ENCODE results near the gene CDNF.
"Not testable (repeated sequence)": the region's sequence is repeated elsewhere in the genome, so short reads cannot be mapped to it uniquely, and the experiment has no call there.

CDNF gene

DNA sequence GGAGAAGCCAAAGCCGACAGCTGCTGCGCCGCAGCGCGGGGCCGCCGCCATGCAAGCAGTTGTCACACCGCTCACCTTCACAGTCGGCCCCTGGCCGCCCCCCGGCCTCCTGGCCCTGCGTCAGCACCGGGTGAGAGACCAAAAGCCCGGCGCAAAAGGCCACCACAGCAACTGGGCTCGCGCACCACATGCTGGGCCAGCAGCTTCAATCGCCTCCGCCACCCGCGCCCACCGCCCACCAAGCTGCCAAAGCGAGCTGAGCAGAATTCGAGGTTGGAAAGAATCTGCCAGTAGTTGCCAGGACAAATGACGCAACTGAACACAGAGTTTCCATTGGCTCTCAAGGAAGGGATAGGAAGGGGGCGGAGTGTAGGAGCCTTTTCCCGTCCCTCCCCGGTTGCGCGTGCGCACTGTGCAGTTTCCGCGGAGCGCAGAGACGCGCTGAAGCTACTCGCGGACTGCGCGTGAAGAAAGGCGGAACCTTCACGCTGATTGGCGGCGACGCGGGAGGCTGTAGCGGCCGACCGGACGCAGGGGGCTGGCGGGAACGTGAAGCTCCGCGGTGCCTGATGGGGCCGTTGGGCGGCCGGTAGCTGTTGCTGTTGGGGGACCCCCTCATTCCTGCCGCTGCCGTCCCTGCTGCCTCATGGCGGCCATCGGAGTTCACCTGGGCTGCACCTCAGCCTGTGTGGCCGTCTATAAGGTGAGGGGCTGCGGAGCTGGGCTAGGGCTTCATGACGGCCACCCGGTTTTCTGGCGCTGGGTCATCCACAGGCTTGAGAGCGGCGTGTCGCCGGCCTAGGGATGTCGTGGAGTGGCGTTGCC is at the start of gene CDNF, which contains the start of the genes HSPA14 and MSANTD7:
Gene CDNF (minus strand): TSS at position 281 of the 825 bp plus-strand sequence. CDS start 91 bp downstream, at position 190.
Gene HSPA14 (plus strand): TSS at position 550 of the 825 bp plus-strand sequence. CDS start 97 bp downstream, at position 647.
Gene MSANTD7 (plus strand): TSS at position 550 of the 825 bp plus-strand sequence. CDS start 3,979 bp downstream, outside the sequence.
- peak; percentile 99 for DNase-seq
- in situ Hi-C loops (cut with HindIII; ENCODE audit: low pct_ligation_motif_present, low pct_unique_long_range_greater_than_20kb, low sequenced_read_pairs), result no loop called here

DNA sequence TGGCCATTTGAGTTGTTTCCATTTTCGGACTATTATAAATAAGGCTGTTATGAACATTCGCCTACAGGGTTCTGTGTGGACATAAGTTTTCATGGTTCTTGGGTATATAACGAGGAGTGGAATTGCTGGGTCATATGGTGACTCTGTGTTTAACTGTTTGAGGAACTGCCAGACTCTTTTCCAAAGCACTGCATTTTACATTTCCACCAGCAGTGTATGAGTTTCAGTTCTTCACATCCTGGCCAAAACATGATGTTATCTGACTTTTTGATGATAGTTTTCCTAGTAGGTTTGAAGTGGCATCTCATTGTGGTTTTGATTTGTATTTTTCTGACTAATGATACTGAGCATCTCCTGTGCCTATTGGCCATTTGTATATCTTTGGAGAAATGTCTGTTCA is 46.2 kb upstream of the CDNF start:
- in situ Hi-C loops (cut with HindIII; ENCODE audit: low pct_ligation_motif_present, low pct_unique_long_range_greater_than_20kb, low sequenced_read_pairs), result no loop called here
- DNase-seq, result no peak

DNA sequence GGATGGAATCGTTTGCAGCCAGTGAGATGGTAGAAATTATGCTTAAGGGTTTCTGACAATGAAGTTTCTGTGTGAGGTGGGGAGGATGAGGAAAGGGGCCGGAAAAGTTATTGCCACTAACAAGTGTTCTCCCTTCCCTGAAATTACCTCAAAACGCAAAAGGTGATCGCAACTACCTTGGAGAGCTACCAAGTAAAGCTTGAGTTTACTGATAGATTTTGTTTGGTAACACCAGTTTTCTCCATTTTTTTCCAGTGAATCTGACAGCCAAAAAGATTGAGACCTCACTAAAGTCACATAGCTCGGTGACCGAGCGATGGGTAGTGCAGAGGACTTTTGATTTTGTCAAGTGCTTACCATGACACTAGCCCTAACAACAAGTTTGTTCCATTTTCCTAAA is 42.4 kb upstream of the CDNF start:
- in situ Hi-C loops (cut with HindIII; ENCODE audit: low pct_ligation_motif_present, low pct_unique_long_range_greater_than_20kb, low sequenced_read_pairs), result no loop called here
- peak; percentile 19 for DNase-seq

DNA sequence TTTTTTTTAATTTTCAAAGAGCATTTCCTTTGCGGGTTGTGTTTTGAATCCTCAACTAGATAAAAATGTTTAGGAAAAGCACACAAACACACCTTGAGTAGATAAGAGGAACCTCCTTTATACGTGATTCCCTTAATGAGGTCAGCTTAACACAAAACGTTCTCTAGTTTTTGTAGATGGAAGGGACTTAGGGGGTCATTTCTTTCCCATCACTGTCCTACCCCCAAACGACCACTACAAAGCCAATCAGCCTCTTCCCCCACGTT is 42.0 kb upstream of the CDNF start:
- no peak for DNase-seq
- in situ Hi-C loops (cut with HindIII; ENCODE audit: low pct_ligation_motif_present, low pct_unique_long_range_greater_than_20kb, low sequenced_read_pairs), result no loop called here

DNA sequence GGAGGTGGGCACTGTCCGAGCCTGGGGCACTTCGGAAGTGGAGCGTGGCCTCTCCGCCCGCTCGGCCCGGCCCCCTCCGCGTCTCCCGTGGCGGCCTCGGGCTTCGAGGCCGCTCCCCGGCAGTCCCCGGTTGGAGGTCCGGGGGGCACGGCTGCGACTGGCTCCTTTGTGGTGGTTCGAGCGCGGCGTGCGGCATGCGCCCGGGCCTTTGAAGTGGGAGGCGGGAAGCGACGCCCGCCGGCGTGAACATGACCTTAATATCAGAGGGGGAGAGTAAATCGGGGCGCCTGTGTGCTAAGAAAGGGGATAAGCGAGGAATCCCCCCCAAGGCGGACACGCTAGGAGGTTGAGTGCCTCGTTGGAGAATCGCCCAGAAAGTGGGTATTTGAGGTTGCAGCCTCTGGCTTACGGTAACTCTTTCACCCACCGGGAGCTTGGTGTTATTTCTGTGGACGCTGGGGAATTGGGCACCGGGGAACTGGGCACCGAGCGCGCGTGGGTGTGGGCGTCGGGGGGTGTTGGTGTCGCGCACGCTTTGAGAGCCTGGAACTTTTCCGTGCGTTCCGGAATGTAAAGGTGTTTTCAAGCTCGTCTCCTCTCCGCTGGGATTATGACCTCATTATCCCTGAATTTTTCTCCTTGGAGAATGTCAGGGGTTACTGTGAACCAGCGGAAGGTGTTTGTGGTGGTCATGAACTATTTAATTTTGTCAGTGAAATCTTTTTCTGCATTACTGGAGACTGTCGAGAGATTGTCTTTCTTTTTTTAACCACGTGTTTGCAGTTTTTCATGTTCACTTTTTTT is 41.5 kb upstream of the CDNF start:
- in situ Hi-C loops (cut with HindIII; ENCODE audit: low pct_ligation_motif_present, low pct_unique_long_range_greater_than_20kb, low sequenced_read_pairs), result no loop called here
- peak; percentile 40 for DNase-seq

DNA sequence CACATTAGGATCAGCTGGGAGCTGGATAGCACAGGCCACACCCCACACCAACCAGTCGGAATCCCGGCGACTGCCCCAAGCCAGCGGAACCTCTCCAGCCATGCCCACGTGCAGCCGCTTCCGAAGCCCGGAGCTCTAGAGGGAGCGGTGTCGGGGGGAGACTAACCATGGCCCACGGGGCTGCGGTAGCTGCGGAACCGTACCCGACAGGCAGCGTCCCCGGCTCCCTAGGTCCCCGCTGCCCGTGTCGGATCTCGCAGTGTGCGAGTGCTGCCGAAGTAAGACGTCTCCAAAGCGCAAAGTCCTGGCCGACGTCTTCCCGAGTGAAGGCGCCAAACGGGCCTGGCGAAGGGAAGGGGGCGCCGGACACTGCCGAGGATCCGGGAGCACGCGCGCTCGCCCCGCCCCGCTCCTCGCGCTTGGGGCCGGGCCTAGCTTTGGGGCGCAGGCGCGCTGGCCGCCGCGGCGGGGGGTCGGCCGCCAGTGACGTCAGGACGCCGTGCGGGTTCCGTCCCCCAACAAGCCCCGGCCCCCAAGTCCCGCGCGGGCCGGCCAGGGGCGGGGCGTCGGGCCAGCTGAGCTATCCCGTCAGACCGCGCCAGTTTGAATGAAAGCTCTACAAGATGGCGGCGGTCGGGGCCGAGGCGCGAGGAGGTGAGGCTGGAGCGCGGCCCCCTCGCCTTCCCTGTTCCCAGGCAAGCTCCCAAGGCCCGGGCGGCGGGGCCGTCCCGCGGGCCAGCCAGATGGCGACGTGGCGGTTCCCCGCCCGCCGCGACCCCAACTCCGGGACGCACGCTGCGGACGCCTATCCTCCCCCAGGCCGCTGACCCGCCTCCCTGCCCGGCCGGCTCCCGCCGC is 40.7 kb upstream of the CDNF start, which contains the start of gene SUV39H2:
Gene SUV39H2 (plus strand): TSS at position 601 of the 858 bp plus-strand sequence. CDS start 23 bp downstream, at position 624.
- in situ Hi-C loops (cut with HindIII; ENCODE audit: low pct_ligation_motif_present, low pct_unique_long_range_greater_than_20kb, low sequenced_read_pairs), result no loop called here
- peak; percentile 92 for DNase-seq

DNA sequence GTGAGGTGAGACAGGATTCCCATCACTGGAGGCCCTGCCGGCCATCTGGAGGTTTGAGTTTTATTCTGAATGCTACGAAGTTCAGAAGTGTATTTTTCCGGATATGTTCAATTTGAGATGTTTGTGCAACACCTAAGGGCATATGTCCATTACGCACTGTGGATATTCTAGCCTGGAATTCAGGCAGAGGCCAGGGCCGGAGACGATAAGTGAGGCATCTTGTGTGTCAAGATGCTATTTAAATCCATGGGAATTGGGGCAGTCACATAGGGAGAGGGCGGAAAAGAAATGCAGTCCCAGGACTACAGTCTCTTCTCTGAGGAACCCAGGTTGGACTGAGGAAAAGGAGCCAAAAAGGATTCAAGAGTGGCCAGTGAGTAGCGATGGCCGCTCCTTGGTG is 38.9 kb upstream of the CDNF start:
- DNase-seq, result no peak
- in situ Hi-C loops (cut with HindIII; ENCODE audit: low pct_ligation_motif_present, low pct_unique_long_range_greater_than_20kb, low sequenced_read_pairs), result no loop called here

DNA sequence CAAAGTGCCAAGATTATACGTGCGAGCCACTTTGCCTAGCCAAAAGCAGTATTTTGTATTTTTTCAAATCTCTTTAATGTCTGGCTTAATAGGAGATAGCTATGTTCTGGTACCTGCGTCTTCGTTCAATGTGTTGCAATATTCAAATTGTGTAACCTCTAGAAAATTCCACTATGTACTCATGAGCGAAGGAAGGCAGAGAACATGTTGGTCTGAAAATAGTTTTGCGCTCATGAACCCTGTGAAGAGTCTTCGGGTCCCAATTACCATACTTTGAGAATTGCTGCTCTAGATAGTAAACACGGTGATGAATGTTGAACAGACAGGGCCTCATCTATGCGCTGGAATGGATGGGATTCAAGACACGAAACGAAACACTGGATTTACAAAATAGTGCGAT is 38.1 kb upstream of the CDNF start:
- no peak for DNase-seq
- in situ Hi-C loops (cut with HindIII; ENCODE audit: low pct_ligation_motif_present, low pct_unique_long_range_greater_than_20kb, low sequenced_read_pairs), result no loop called here

DNA sequence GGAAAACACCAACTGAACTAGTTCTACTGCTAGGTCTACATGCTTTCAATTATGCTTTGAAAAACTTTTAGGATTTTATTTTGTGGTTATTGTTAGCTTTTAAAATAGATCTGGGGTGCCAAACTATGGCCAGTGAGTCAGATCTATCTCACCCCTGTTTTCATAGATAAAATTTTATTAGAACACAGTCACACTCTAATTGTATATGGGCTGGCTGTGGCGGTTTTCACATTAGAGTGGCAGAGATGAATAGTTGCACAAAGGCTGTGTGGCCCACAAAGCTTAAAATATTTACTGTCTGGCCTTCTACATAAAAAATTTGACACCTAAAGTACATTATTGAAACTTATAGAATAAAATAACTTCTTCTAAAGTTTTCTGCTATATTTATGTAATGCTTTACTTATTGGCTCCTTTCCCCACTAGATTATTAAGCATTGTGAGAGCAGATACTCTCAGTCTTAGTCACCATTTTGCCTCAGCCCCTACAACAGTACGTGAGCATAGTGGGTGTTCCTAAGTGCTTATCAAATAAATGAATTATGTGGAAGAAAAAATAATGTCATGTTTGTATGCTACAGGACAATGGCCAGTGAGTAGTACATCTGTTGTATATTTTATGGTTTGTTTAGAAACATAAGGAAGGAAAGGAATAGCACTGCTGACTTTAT is 35.4 kb upstream of the CDNF start:
- peak; percentile 25 for DNase-seq
- in situ Hi-C loops (cut with HindIII; ENCODE audit: low pct_ligation_motif_present, low pct_unique_long_range_greater_than_20kb, low sequenced_read_pairs), result no loop called here

DNA sequence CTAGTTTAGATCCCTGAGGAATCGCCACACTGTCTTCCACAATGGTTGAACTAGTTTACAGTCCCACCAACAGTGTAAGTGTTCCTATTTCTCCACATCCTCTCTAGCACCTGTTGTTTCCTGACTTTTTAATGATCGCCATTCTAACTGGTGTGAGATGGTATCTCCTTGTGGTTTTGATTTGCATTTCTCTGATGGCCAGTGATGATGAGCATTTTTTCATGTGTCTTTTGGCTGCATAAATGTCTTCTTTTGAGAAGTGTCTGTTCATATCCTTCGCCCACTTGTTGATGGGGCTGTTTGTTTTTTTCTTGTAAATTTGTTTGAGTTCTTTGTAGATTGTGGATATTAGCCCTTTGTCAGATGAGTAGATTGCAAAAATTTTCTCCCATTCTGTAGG is 27.0 kb upstream of the CDNF start:
- in situ Hi-C loops (cut with HindIII; ENCODE audit: low pct_ligation_motif_present, low pct_unique_long_range_greater_than_20kb, low sequenced_read_pairs); DNase-seq: not testable (repeated sequence)

DNA sequence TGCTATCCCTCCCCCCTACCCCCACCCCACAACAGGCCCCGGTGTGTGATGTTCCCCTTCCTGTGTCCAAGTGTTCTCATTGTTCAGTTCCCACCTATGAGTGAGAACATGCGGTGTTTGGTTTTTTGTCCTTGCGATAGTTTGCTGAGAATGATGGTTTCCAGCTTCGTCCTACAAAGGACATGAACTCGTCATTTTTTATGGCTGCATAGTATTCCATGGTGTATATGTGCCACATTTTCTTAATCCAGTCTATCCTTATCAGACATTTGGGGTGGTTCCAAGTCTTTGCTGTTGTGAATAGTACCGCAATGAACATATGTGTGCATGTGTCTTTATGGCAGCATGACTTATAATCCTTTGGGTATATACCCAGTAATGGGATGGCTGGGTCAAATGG is 26.6 kb upstream of the CDNF start:
- DNase-seq; in situ Hi-C loops (cut with HindIII; ENCODE audit: low pct_ligation_motif_present, low pct_unique_long_range_greater_than_20kb, low sequenced_read_pairs): not testable (repeated sequence)

DNA sequence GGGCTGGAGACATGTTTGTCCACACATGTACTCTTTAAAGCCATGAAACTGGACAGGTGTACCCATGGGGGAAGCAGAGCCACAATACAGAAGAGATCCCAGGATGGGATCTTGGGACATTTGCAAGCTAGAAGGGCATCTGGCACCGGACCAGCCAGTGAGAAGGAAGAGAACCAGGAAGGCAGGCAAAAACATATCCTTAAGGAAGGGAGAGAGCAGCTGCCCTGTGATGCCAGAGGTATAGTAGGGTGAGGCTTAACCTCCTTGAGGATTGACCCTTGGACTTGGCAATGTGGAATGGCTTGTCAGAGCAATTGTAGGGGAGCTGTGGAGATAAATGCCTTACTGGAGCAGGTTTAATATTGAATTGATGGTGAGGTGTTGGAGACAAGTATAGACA is 23.0 kb upstream of the CDNF start:
- in situ Hi-C loops (cut with HindIII; ENCODE audit: low pct_ligation_motif_present, low pct_unique_long_range_greater_than_20kb, low sequenced_read_pairs), result no loop called here
- DNase-seq, result no peak

DNA sequence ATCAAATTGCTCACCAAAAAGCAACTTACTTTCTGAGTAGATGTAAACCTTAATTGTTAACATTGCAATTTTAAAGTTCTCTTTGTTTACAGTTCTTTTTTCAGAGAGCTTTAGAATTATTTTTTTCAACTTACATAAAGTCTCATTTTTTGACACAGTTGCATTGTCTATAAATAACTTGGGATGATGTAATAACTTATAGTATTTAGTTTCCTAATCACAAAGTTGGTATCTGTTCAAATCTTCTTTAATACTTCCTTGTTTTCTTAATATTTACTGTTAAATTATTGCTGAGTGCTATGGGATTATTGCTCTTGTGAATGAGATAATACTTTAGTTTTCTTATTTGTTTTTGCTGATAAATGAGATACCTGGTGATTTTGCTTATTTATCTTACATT is 21.9 kb upstream of the CDNF start:
- DNase-seq, result no peak
- in situ Hi-C loops (cut with HindIII; ENCODE audit: low pct_ligation_motif_present, low pct_unique_long_range_greater_than_20kb, low sequenced_read_pairs), result no loop called here

DNA sequence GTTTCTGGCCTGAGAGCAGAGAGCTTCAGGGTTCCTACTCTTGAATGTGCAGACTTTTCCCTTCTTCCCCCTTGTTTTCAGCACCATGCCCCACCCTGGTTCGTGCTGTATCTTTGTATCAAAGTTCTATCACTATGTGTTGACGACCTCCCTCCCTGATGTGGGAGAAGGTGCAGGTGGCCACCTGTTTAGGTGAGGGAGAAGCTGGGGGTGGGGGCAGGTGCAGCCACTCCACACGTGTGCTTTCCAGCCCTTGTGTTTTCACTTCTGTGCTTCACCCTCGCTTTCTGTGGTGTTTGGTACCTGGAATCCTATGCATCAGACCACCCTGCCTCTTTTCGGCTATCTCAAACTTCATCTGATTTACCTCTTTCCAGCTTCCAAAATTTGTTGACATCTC is 21.2 kb upstream of the CDNF start:
- in situ Hi-C loops (cut with HindIII; ENCODE audit: low pct_ligation_motif_present, low pct_unique_long_range_greater_than_20kb, low sequenced_read_pairs), result no loop called here
- no peak for DNase-seq

DNA sequence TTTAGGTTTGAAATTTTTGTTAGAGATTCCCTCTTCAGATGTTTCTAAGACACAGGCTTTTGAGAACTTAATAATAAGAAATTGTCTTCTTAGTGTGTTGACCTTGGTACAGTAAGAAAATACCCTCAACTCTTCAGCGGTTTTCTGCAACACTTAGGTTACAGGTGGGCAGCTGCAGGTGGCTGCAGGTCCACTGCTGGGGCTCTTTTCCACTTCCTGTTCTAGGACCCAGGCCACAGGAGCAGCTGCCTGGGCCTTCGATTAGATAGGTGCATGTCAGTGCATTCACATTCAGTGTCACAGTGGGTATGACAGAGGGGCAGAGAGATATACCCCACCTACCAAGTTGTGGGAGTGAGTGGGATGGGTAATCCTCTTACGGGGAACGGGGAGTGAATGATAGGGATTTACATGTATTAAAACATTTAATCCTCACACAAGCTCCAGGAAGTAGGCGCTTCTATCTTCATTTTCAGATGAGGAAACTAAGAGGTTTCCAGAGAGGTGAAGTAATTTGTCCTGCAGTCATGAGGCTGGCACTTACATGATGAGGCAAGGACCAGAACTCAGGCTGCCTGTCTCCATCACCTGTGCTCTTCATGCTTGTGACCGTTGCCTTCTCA is 20.6 kb upstream of the CDNF start:
- DNase-seq, result no peak

DNA sequence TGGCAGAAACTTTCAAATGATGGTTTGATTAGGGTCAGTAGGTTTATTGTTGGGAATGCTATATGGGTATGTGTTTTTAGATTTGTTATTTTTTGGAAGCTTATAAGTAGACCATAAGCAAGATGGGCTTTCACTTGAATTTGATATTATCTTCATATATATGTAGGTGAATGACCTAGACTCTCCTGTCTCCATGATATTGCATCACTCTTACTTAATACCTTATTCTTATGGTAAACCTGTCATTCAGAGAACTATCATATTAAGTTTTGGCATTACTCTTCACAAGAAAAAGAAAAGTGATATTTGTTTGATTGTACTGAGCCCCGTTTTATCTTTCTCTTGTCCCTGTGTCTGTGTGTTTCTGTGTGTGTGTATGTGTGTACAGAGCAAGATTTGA is 17.6 kb upstream of the CDNF start:
- in situ Hi-C loops (cut with HindIII; ENCODE audit: low pct_ligation_motif_present, low pct_unique_long_range_greater_than_20kb, low sequenced_read_pairs), result no loop called here
- no peak for DNase-seq

More for the DNA sequence above, 20.6 kb upstream of the CDNF start:
- in situ Hi-C loops (cut with HindIII; ENCODE audit: low pct_ligation_motif_present, low pct_unique_long_range_greater_than_20kb, low sequenced_read_pairs), result no loop called here

DNA sequence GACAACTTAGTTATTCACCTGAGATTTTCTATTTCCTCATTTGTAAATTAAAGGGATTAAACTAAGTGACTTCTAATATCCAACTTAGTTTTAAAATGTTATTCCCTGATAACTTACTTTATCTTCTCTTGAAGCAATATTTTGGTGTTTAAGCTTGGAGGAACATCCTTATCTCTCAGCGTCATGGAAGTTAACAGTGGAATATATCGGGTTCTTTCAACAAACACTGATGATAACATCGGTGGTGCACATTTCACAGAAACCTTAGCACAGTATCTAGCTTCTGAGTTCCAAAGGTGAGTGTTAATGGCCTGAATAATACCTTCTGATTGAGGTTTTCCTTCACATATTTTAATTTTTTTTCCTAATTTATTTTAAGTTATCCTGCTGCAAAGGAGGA is 14.4 kb upstream of the CDNF start:
- in situ Hi-C loops (cut with HindIII; ENCODE audit: low pct_ligation_motif_present, low pct_unique_long_range_greater_than_20kb, low sequenced_read_pairs), result no loop called here

DNA sequence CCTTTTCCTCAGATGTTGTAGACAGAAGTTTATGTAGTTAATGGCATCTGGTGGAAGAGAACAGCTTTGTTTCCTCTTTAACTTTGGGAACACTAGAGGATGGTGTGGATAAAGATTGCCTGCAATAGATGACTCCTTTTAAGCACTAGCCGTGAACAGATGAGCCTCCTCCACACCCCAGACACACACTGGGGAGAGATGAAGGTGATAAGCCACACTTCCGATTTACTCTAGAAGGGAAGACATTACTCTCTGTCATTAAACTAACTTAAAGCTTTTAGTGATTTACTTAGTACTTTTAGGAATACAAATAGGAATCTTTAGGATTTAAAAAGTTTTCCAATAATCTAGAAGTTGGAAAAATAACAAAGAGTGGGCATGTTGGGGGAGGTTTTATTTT is 7.1 kb upstream of the CDNF start:
- DNase-seq, result no peak
- in situ Hi-C loops (cut with HindIII; ENCODE audit: low pct_ligation_motif_present, low pct_unique_long_range_greater_than_20kb, low sequenced_read_pairs), result no loop called here

More for the DNA sequence above, 14.4 kb upstream of the CDNF start:
- no peak for DNase-seq

Measured in ACHN (cell line).